Colonic mucosa (tissue), 4 donors: ENCODE data around the gene DNAJC25. TPM values are rescaled to one million over a fixed set of nuclear protein-coding genes. Genes with fewer than 3 reads are reported as not detected.

ENCODE experiments used
- DNase-seq: peaks from one replicate; pipeline ENCODE4 v3.0.0-alpha.2; 2020
- H3K27ac ChIP-seq: fragments of 200-600 bp; one replicate; pipeline ENCODE4 v1.8.0; 2021
- H3K27me3 ChIP-seq: fragments of 200-600 bp; one replicate; pipeline ENCODE4 v1.8.0; 2021
- H3K36me3 ChIP-seq: fragments of 200-600 bp; one replicate; pipeline ENCODE4 v1.8.0; 2021
- H3K4me1 ChIP-seq: fragments of 200-600 bp; one replicate; pipeline ENCODE4 v1.8.0; 2021; ENCODE audit warnings: mild to moderate bottlenecking
- H3K4me3 ChIP-seq: fragments of 200-600 bp; one replicate; pipeline ENCODE4 v1.8.0; 2021
- H3K9ac ChIP-seq, 2 donors: one replicate each; pipeline ENCODE4 v1.7.0; 2013; ENCODE audit warnings: control low read depth in 2 of 2, low read depth in 2 of 2, low read length in 2 of 2
- H3K9me3 ChIP-seq: fragments of 200-600 bp; one replicate; pipeline ENCODE4 v1.8.0; 2021
- intact Hi-C: fragments of 100-400 bp; cut with DNase I; formaldehyde crosslinking; loops from one replicate; pipeline ENCODE4 v1.14.1; 2022
- total RNA-seq, 2 donors: library from RNA; stranded (reverse); fragmentation: NEBNext Ultra II Directional in 1 of 2; extraction: Animal tissue kit (Norgen Biotek cat#: 25700) in 1 of 2; gene quantifications; one replicate each; pipeline ENCODE4 v1.2.1, GENCODE V29; 2021
- TF ChIP-seq, protein P1 (sequence below): fragments of 200-600 bp; IDR thresholded peaks from one replicate; pipeline ENCODE4 v1.8.0; 2022; ENCODE audit warnings: antibody characterized with exemption, mild to moderate bottlenecking
- donor health status: healthy.
- donor health status: DM: no; HTN: no; CAD: no.
- donor health status: DM: no; HTN: no; CAD: no.

DNAJC25 gene
- total RNA-seq, 2 donors from 2014 or later = 7.8 to 9.0 TPM

DNA sequence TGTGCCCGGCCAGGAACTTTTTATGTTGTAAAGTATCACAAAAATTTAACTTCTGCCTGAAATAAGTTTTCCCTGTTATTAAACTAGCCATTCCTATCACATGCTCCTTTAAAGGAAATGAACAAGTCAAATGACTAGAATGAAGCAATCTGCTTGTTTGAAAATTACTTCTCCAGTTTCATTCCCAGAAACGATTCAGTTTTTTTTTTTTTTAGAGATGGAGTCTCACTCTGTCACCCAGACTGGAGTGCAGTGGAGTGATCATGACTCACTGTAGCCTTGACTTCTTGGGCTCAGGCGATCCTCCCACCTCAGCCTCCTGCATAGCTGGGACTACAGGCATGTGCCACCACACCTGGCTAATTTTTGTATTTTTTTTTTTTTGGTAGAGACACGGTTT, 16.9 kb downstream of the DNAJC25 start:
- intact Hi-C loops = no loop called here
- no peaks in the 10 kb centered on the region for H3K4me1 ChIP-seq
- no peak for DNase-seq
- H3K9me3 ChIP-seq = no peaks in the 10 kb centered on the region
- H3K36me3 ChIP-seq = no peaks in the 10 kb centered on the region
- TF ChIP-seq, protein P1, sequence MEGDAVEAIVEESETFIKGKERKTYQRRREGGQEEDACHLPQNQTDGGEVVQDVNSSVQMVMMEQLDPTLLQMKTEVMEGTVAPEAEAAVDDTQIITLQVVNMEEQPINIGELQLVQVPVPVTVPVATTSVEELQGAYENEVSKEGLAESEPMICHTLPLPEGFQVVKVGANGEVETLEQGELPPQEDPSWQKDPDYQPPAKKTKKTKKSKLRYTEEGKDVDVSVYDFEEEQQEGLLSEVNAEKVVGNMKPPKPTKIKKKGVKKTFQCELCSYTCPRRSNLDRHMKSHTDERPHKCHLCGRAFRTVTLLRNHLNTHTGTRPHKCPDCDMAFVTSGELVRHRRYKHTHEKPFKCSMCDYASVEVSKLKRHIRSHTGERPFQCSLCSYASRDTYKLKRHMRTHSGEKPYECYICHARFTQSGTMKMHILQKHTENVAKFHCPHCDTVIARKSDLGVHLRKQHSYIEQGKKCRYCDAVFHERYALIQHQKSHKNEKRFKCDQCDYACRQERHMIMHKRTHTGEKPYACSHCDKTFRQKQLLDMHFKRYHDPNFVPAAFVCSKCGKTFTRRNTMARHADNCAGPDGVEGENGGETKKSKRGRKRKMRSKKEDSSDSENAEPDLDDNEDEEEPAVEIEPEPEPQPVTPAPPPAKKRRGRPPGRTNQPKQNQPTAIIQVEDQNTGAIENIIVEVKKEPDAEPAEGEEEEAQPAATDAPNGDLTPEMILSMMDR = no peak
- H3K4me3 ChIP-seq = no peak overlapping the region
- H3K27ac ChIP-seq = no peak overlapping the region
- H3K9ac ChIP-seq = no peak overlapping the region
- no peaks in the 10 kb centered on the region for H3K27me3 ChIP-seq

DNA sequence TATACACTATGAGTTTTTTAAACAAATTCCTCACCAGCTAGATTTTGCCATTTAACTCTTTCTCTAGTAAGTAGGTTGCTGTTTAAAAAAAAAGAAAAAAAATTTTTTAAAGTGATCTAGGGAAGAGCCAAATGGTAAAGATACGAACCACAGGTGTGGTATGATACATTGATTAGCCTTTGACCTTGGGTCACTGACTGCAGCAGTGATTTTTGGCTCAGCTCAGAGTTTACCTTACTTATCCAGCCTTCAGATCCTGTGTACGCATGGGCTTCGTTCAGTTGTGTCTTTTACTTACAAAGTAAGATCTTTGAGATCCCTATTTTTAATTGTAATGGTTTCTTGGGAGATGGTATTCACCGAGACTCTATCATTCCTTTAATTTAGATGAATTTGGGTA, 17.9 kb downstream of the DNAJC25 start:
- no peak overlapping the region for H3K27ac ChIP-seq
- intact Hi-C loops = no loop called here
- no peak overlapping the region for H3K9ac ChIP-seq
- H3K36me3 ChIP-seq = no peaks in the 10 kb centered on the region
- no peaks in the 10 kb centered on the region for H3K4me1 ChIP-seq
- no peak for DNase-seq
- H3K4me3 ChIP-seq = no peak overlapping the region
- TF ChIP-seq, protein P1 = no peak
- H3K9me3 ChIP-seq = no peaks in the 10 kb centered on the region
- no peaks in the 10 kb centered on the region for H3K27me3 ChIP-seq

DNA sequence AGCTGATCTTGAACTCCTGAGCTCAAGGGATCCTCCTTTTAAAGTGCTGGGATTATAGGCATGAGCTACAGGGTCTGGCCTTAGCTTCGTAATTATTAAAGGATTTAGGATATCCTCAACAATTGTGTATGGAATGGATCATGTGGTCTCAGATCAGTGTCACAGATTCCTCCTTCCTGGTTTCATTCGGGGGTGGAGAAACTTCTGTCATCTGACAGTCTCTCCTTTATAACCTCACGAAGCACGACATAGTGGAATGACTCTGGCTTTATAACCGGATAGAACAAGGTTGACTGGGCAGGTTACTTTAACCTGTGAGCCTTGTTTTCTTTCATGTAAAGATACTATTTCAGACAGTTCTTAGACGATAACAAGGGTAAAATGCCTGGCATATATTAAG, 25.9 kb downstream of the DNAJC25 start:
- Histone ChIP-seq H3K36me3 (no peaks in the 10 kb centered on the region), H3K4me3 (no peak overlapping the region), H3K27me3 (no peaks in the 10 kb centered on the region), H3K9ac (no peak overlapping the region), H3K4me1 (no peaks in the 10 kb centered on the region), H3K9me3 (no peaks in the 10 kb centered on the region), H3K27ac (peak overlapping the region; percentile 33)
- TF ChIP-seq, protein P1 = no peak
- intact Hi-C loops = no loop called here
- DNase-seq = no peak

DNA sequence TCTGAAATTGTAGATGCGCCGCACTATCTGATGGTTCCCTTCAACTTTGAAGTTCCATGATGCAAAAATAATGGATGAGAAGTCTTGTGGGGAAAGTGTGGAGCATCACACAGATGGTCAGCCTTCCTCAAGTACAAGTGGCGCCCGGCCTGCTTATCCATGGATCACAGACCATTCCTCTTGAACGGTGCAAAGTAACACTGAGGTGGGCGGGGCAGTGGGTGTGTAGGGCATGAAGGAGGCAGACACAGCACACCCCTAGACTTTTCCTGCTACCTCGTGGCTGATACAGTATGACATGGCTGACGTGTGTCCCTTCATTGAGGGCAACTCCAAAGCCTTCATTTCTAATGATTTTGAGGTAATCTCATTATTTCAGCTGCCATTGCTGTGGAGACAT, 27.8 kb downstream of the DNAJC25 start:
- no peaks in the 10 kb centered on the region for H3K4me1 ChIP-seq
- intact Hi-C loops = no loop called here
- H3K36me3 ChIP-seq = no peaks in the 10 kb centered on the region

DNA sequence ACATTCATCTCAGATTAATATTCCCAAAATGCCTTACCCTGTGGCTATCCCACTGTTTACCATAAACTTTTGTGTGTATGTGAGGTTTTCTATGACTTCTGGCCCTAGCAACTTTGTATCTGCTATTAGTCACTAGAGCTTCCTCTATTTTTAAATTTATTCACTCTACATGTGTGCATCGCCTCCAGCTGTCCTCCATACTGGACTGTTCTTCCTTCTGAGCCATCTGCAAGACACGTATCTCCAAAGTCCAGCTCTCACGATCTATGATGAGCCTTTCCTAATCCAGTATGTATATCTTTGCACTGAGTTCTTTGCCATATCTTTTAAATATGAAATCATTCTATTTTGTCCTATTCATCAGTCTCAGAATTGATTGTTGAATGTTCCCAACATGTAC, 28.6 kb downstream of the DNAJC25 start:
- no peaks in the 10 kb centered on the region for H3K9me3 ChIP-seq

More for the DNA sequence above, 27.8 kb downstream of the DNAJC25 start:
- H3K27me3 ChIP-seq = no peaks in the 10 kb centered on the region
- H3K9ac ChIP-seq = no peak overlapping the region
- H3K9me3 ChIP-seq = no peaks in the 10 kb centered on the region
- H3K4me3 ChIP-seq = no peak overlapping the region
- TF ChIP-seq, protein P1 = no peak
- DNase-seq = peak; percentile 38
- H3K27ac ChIP-seq = no peak overlapping the region

More for the DNA sequence above, 28.6 kb downstream of the DNAJC25 start:
- no peak for DNase-seq
- Histone ChIP-seq H3K9ac (no peak overlapping the region), H3K36me3 (no peaks in the 10 kb centered on the region), H3K4me3 (no peak overlapping the region), H3K4me1 (no peaks in the 10 kb centered on the region), H3K27ac (no peak overlapping the region), H3K27me3 (no peaks in the 10 kb centered on the region)
- TF ChIP-seq, protein P1 = no peak
- intact Hi-C loops = no loop called here
